ENCODE data around the gene TRIB2. TPM values are rescaled to one million over a fixed set of nuclear protein-coding genes. Genes with fewer than 3 reads are reported as not detected.

The TRIB2 gene
- polyA plus RNA-seq, 1 of the 3 experiments (the other 2 are of a cell fraction): 27.5 TPM

- H3K27ac ChIP-seq (ENCODE audit: low read depth in 2 of 2, low read length in 1 of 2): no peak overlapping the region
- ChIA-PET CTCF (interaction anchor here (0.8 to 1.6 kb wide), 5 partner anchors 13 to 214 kb away, joined by 3 to 4 read pairs (median 3); no protein-coding TSS in a partner anchor), POLR2A (no interaction called here)
- H3K9me3 ChIP-seq: no peaks in the 10 kb centered on the region
- no peak overlapping the region for H3K9ac ChIP-seq
- no peak overlapping the region for H3K4me3 ChIP-seq (ENCODE audit: low read depth in 2 of 2, low read length in 1 of 2)
- no peak overlapping the region for H3K4me2 ChIP-seq
- no peaks in the 10 kb centered on the region for H3K79me2 ChIP-seq (ENCODE audit: insufficient read depth)
- H3K36me3 ChIP-seq (replicated peaks in 1 of 2; ENCODE audit: control insufficient read depth in 1 of 2, insufficient read depth in 2 of 2, low read length in 1 of 2): no peaks in the 10 kb centered on the region
- H3F3A ChIP-seq (replicated peaks; ENCODE audit: insufficient read depth): no peaks in the 10 kb centered on the region
- DNase-seq: no peak
- WGBS (ENCODE audit: low lambda C conversion rate): 72% methylated on average over 12 of the region's 12 CpGs
- no peak overlapping the region for H2AFZ ChIP-seq (ENCODE audit: low read depth)
- H4K20me1 ChIP-seq (ENCODE audit: insufficient read depth): no peaks in the 10 kb centered on the region
- TF ChIP-seq FOSL2 (IDR thresholded peaks at IDR 0.05; ENCODE audit: borderline replicate concordance, low read depth): no peak
- TF ChIP-seq TCF12 (IDR thresholded peaks at IDR 0.05): no peak
- TF ChIP-seq ZBTB33 (IDR thresholded peaks at IDR 0.05; ENCODE audit: borderline replicate concordance, low read depth): no peak
- TF ChIP-seq RAD21 (IDR thresholded peaks at IDR 0.05; ENCODE audit: low read length): no peak
- no peak for TF ChIP-seq MEF2A (IDR thresholded peaks at IDR 0.05; ENCODE audit: borderline replicate concordance, low read depth)
- no peak for TF ChIP-seq FOXM1 (IDR thresholded peaks at IDR 0.05; ENCODE audit: low read depth)
- no peak for TF ChIP-seq GABPA (IDR thresholded peaks at IDR 0.05; ENCODE audit: low read depth)
- no peak for TF ChIP-seq FOXJ3 (CRISPR knock-in tag; IDR thresholded peaks at IDR 0.05)
- no peak for TF ChIP-seq EP300 (IDR thresholded peaks at IDR 0.05; ENCODE audit: borderline replicate concordance in 1 of 2, low read depth in 1 of 2, low read length in 1 of 2)
- no peak for TF ChIP-seq SMC3 (IDR thresholded peaks at IDR 0.05; ENCODE audit: low read depth, low read length)
- TF ChIP-seq MAX (IDR thresholded peaks at IDR 0.05; ENCODE audit: low read depth): no peak
- H3K27me3 ChIP-seq (ENCODE audit: insufficient read depth): no peaks in the 10 kb centered on the region
- H3K4me1 ChIP-seq (ENCODE audit: control insufficient read depth in 1 of 2, insufficient read depth in 2 of 2, low read depth in 1 of 2, low read length in 1 of 2): peaks cover 0 to 9% of the 10 kb centered on the region in 2 experiments; a peak in 2 of 4 replicates
- no peaks in the 10 kb centered on the region for H3K9me2 ChIP-seq
Measured at GRCh38 chr2:12778811-12779579, 62.3 kb downstream of the TRIB2 start.

GRCh38 chr2:12781329-12781728 is 64.6 kb downstream of the TRIB2 start:
- no peak for DNase-seq
- Histone ChIP-seq H3K4me1 (ENCODE audit: control insufficient read depth in 1 of 2, insufficient read depth in 2 of 2, low read depth in 1 of 2, low read length in 1 of 2) (no peaks in the 10 kb centered on the region; a peak in 1 of 4 replicates), H3K36me3 (replicated peaks in 1 of 2; ENCODE audit: control insufficient read depth in 1 of 2, insufficient read depth in 2 of 2, low read length in 1 of 2) (no peaks in the 10 kb centered on the region), H3K9me2 (no peaks in the 10 kb centered on the region), H3K9me3 (no peaks in the 10 kb centered on the region), H3K4me2 (no peak overlapping the region), H3F3A (replicated peaks; ENCODE audit: insufficient read depth) (no peaks in the 10 kb centered on the region), H3K27me3 (ENCODE audit: insufficient read depth) (no peaks in the 10 kb centered on the region), H3K4me3 (ENCODE audit: low read depth in 2 of 2, low read length in 1 of 2) (no peak overlapping the region), H3K27ac (ENCODE audit: low read depth in 2 of 2, low read length in 1 of 2) (no peak overlapping the region), H3K9ac (no peak overlapping the region), H4K20me1 (ENCODE audit: insufficient read depth) (no peaks in the 10 kb centered on the region), H3K79me2 (ENCODE audit: insufficient read depth) (no peaks in the 10 kb centered on the region), H2AFZ (ENCODE audit: low read depth) (no peak overlapping the region)
- CTCF ChIA-PET: no interaction called here
- POLR2A ChIA-PET: no interaction called here
- TF ChIP-seq GATA2 (CRISPR knock-in tag; IDR thresholded peaks at IDR 0.05) (no peak), RXRA (IDR thresholded peaks at IDR 0.05; ENCODE audit: borderline replicate concordance, low read depth) (no peak), YY1 (IDR thresholded peaks at IDR 0.05; ENCODE audit: low read depth) (no peak), CHD2 (IDR thresholded peaks at IDR 0.05; ENCODE audit: low read length, partially characterized antibody) (no peak), SMC3 (IDR thresholded peaks at IDR 0.05; ENCODE audit: low read depth, low read length) (no peak), ZBTB33 (IDR thresholded peaks at IDR 0.05; ENCODE audit: borderline replicate concordance, low read depth) (no peak), EZH2phosphoT487 (IDR thresholded peaks at IDR 0.05; ENCODE audit: borderline replicate concordance, low read depth) (no peak), REST (IDR thresholded peaks at IDR 0.05; ENCODE audit: low read depth, low read length) (no peak), EP300 (IDR thresholded peaks at IDR 0.05; ENCODE audit: borderline replicate concordance in 1 of 2, low read depth in 1 of 2, low read length in 1 of 2) (no peak), JUND (IDR thresholded peaks at IDR 0.05) (no peak)
